HEK293 (cell line): ENCODE results near the gene HSPA8.

ENCODE experiments used
- ZNF114 ChIP-seq: fragments of 450-650 bp; formaldehyde crosslinking; IDR thresholded peaks from 2 replicates; pipeline ENCODE4 v1.5.0; 2017; ENCODE audit warnings: missing biosample characterization, missing genetic modification characterization
- ZNF274 ChIP-seq, 2 experiments: fragments of 200-500 bp in 1 of 2; fragments of 450-650 bp in 1 of 2; sonication (Bioruptor generic) in 1 of 2; formaldehyde crosslinking in 1 of 2; IDR thresholded peaks; 2 replicates each; pipeline versions ENCODE4 v1.5.1 to v1.6.1; 2014 to 2016; ENCODE audit warnings: borderline replicate concordance in 1 of 2, inconsistent platforms in 1 of 2, low read length in 1 of 2, missing biosample characterization in 1 of 2, missing genetic modification characterization in 1 of 2
- ZNF692 ChIP-seq: fragments of 450-650 bp; formaldehyde crosslinking; IDR thresholded peaks from 2 replicates; pipeline ENCODE4 v1.5.1; 2016; ENCODE audit warnings: missing biosample characterization, missing genetic modification characterization

GRCh38 chr11:123062158-123062891 is 389 bp upstream of the HSPA8 start:
- no peak; the same call in 1 of the 2 replicates for TF ChIP-seq ZNF692
- no peak for TF ChIP-seq ZNF274 (IDR thresholded peaks at IDR 0.05; ENCODE audit: low read length)
- TF ChIP-seq ZNF274 (tag by site-specific recombination; IDR thresholded peaks at IDR 0.05; ENCODE audit: borderline replicate concordance) = no peak
- no peak for TF ChIP-seq ZNF114
